Kidney (tissue), 14 donors: ENCODE results near the gene KCNQ1. TPM values are rescaled to one million over a fixed set of nuclear protein-coding genes. Genes with fewer than 3 reads are reported as not detected.

ENCODE experiments used
- DNase-seq, 5 donors: peaks; one replicate each; pipeline ENCODE4 v3.0.0-alpha.2; 2013 to 2020
- FAIRE-seq: peaks from 2 replicates; lab custom pipeline; 2012; peaks lifted over from hg19 to GRCh38; lab: Jason Lieb, UNC
- H3K27ac ChIP-seq, 2 donors: one replicate each; pipeline ENCODE4 v1.7.0; 2013; ENCODE audit warnings: low read depth in 2 of 2, low read length in 2 of 2, inconsistent platforms in 1 of 2
- H3K27me3 ChIP-seq: one replicate; pipeline ENCODE4 v1.7.1; 2013; ENCODE audit warnings: low read length, inconsistent platforms; ENCODE audit not compliant: control insufficient read depth, insufficient read depth
- H3K36me3 ChIP-seq, 3 donors: one replicate each; pipeline versions ENCODE4 v1.7.0 to v1.7.1; 2013; ENCODE audit warnings: low read length in 3 of 3, control low read depth in 1 of 3, inconsistent platforms in 1 of 3; ENCODE audit not compliant: insufficient read depth in 3 of 3, control insufficient read depth in 2 of 3
- H3K4me1 ChIP-seq, 3 donors: one replicate each; pipeline versions ENCODE4 v1.7.0 to v1.7.1; 2013; ENCODE audit warnings: low read length in 3 of 3, inconsistent platforms in 1 of 3, low read depth in 1 of 3; ENCODE audit not compliant: control insufficient read depth in 2 of 3, insufficient read depth in 2 of 3
- H3K4me3 ChIP-seq, 3 donors: one replicate each; pipeline versions ENCODE4 v1.7.0 to v1.8.1; 2013; ENCODE audit warnings: low read length in 3 of 3, control low read depth in 1 of 3, inconsistent platforms in 1 of 3
- H3K9ac ChIP-seq, 3 donors: one replicate each; pipeline versions ENCODE4 v1.7.0 to v1.7.1; 2013; ENCODE audit warnings: low read length in 3 of 3, control low read depth in 1 of 3, inconsistent platforms in 1 of 3
- H3K9me3 ChIP-seq, 3 donors: one replicate each; pipeline versions ENCODE4 v1.7.0 to v1.7.1; 2013; ENCODE audit warnings: low read length in 3 of 3, control low read depth in 1 of 3, inconsistent platforms in 1 of 3; ENCODE audit not compliant: control insufficient read depth in 2 of 3, insufficient read depth in 1 of 3
- intact Hi-C: fragments of 100-400 bp; cut with DNase I; formaldehyde crosslinking; loops from one replicate; pipeline ENCODE4 v1.11.1; 2022
- polyA plus RNA-seq: library from polyadenylated mRNA; stranded (reverse); fragments of 350-450 nt; fragmentation: Illumina TruSeq; extraction: RNeasy Lipid Tissue Mini Kit (QIAGEN cat#74804); gene quantifications from one replicate; pipeline ENCODE4 v1.2.3, GENCODE V29; 2014; ENCODE audit warnings: low read depth, low replicate concordance; ENCODE audit not compliant: insufficient read depth
- total RNA-seq: library from RNA; stranded (reverse); fragmentation: NEBNext Ultra II Directional; extraction: Animal tissue kit (Norgen Biotek cat#: 25700); gene quantifications from one replicate; pipeline ENCODE4 v1.2.1, GENCODE V29; 2021
- TF ChIP-seq, protein P1 (sequence below): IDR thresholded peaks from 3 replicates; pipeline ENCODE4 v1.5.1; 2012; ENCODE audit warnings: mild to moderate bottlenecking, moderate library complexity, borderline replicate concordance; ENCODE audit not compliant: insufficient read depth; ENCODE audit errors: extremely low read depth
- donor health status: control.
- donor health status: control.
- donor health status: control.
- donor health status: control.
- donor health status: control.
- donor health status: DM: yes; HTN: yes; CAD: no.
- donor health status: Normal renal cell carcinoma (clear cell type).

The KCNQ1 gene
- total and polyA plus RNA-seq, 2 donors from 2014 or later, result 45.5 to 49.4 TPM

DNA sequence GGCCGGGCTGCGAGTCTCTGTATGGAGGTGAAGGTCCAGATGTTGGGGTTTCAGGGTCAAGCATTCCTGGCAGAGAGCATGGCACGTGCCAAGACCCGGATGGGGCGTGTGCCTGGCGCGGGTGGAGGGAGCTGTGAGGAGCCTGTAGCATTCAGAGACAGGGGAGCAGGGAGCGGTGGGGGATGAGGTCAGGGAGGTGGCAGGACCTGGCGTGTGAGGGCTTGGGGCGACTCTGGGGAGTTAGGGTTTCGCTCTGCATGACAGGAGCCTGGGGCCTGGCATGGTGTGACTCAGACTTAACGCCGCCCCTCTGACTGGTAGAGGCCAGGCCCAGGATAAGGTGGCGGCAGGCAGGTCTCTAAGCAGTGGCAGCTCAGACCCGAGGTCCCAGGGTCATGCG lies 103.0 kb downstream of the KCNQ1 start:
- H3K27me3 ChIP-seq, result no peaks in the 10 kb centered on the region
- TF ChIP-seq, protein P1, sequence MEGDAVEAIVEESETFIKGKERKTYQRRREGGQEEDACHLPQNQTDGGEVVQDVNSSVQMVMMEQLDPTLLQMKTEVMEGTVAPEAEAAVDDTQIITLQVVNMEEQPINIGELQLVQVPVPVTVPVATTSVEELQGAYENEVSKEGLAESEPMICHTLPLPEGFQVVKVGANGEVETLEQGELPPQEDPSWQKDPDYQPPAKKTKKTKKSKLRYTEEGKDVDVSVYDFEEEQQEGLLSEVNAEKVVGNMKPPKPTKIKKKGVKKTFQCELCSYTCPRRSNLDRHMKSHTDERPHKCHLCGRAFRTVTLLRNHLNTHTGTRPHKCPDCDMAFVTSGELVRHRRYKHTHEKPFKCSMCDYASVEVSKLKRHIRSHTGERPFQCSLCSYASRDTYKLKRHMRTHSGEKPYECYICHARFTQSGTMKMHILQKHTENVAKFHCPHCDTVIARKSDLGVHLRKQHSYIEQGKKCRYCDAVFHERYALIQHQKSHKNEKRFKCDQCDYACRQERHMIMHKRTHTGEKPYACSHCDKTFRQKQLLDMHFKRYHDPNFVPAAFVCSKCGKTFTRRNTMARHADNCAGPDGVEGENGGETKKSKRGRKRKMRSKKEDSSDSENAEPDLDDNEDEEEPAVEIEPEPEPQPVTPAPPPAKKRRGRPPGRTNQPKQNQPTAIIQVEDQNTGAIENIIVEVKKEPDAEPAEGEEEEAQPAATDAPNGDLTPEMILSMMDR, result no peak
- DNase-seq, result peak in 2 of 5 donors; percentile 31 to 58
- no peak for FAIRE-seq
- intact Hi-C loops, result no loop called here
- no peak overlapping the region for H3K4me3 ChIP-seq
- no peak overlapping the region for H3K9ac ChIP-seq
- no peaks in the 10 kb centered on the region for H3K9me3 ChIP-seq
- no peak overlapping the region for H3K27ac ChIP-seq
- H3K36me3 ChIP-seq, result no peaks in the 10 kb centered on the region
- peaks cover 0 to 6% (median 0%) of the 10 kb centered on the region in 3 donors for H3K4me1 ChIP-seq

DNA sequence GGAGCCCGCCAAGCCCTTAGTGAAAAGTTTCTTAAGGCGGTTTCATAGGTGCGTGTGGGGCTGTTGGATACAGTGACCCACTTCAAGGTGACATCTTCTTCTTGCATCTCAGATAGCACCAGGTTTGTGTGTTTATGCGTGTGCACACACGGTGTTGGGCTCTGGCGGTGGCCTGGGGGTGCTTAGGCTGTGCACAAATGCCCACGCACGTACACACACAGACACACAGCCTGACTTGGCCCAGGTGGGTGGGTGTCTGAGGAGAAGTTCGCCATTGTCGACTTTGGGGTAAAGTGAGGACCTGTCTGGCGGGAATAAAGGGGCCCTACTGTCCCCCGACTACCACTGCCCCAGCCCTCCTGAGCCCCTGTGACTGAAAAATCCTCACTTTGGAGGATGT lies 103.8 kb downstream of the KCNQ1 start:
- Histone ChIP-seq H3K36me3 (no peaks in the 10 kb centered on the region), H3K4me3 (no peak overlapping the region), H3K4me1 (peaks cover 0 to 6% (median 0%) of the 10 kb centered on the region in 3 donors), H3K9me3 (no peaks in the 10 kb centered on the region), H3K27me3 (no peaks in the 10 kb centered on the region), H3K27ac (no peak overlapping the region), H3K9ac (no peak overlapping the region)
- intact Hi-C loops, result no loop called here
- DNase-seq (peak in 2 of 5 donors; percentile 26 to 39), FAIRE-seq (no peak)
- TF ChIP-seq, protein P1, result no peak

DNA sequence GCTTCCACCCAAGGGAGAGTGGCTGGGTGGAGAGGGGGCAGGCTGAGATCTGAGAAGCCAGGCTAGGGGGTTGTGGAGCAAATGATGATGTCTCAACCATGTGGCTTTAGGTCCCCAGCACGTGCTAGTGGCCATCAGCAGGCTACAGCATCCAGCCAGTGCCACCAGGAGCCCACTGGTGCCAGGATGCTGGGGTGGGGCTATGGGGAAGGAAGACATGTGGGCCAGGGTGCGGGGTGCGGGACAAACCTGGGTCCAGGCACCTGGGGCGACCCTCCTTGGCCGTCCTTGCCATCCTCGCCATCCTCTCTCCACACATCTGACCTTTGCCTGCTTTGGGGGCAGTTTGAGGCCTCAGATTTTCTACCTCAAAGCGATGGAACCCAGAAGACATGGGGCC lies 104.3 kb downstream of the KCNQ1 start:
- Histone ChIP-seq H3K4me1 (peaks cover 0 to 6% (median 0%) of the 10 kb centered on the region in 3 donors), H3K36me3 (no peaks in the 10 kb centered on the region), H3K9ac (no peak overlapping the region), H3K4me3 (no peak overlapping the region), H3K27me3 (no peaks in the 10 kb centered on the region), H3K27ac (no peak overlapping the region), H3K9me3 (no peaks in the 10 kb centered on the region)
- TF ChIP-seq, protein P1, result no peak
- FAIRE-seq (no peak), DNase-seq (peak in 1 of 5 donors; percentile 48)
- intact Hi-C loops, result no loop called here

GRCh38 chr11:2549491-2549875 lies 104.7 kb downstream of the KCNQ1 start:
- intact Hi-C loops, result no loop called here
- Histone ChIP-seq H3K9me3 (no peaks in the 10 kb centered on the region), H3K27me3 (no peaks in the 10 kb centered on the region), H3K4me1 (peaks cover 0 to 6% (median 0%) of the 10 kb centered on the region in 3 donors), H3K36me3 (no peaks in the 10 kb centered on the region), H3K9ac (no peak overlapping the region), H3K4me3 (no peak overlapping the region), H3K27ac (no peak overlapping the region)
- FAIRE-seq (no peak), DNase-seq (peak in 3 of 5 donors; percentile 39 to 50 (median 49))
- TF ChIP-seq, protein P1, result no peak
